ENCODE measurements around the gene MYBBP1A. TPM values are rescaled to one million over a fixed set of nuclear protein-coding genes. Genes with fewer than 3 reads are reported as not detected.
A peak's percentile ranks its signal among the peaks of the same experiment; 100 is the strongest.

MYBBP1A gene
- total and polyA plus RNA-seq, 2 of the 4 experiments (the other 2 are of a cell fraction): 22.6 to 45.9 TPM

GRCh38 chr17:4499431-4500190 lies 55.6 kb downstream of the MYBBP1A start:
- H3K27ac ChIP-seq (ENCODE audit: insufficient read depth, low read length): no peak overlapping the region
- 2% methylated on average over 14 of the region's 53 CpGs; no CpG with 5 or more reads in 1 of the 2 experiments for WGBS, 2 experiments (ENCODE audit: extremely low coverage in 2 of 2, insufficient read length in 1 of 2)
- ChIA-PET CTCF (no interaction called here), POLR2A (ENCODE audit: unreplicated experiment) (no interaction called here)
- no peaks in the 10 kb centered on the region for H3K9me1 ChIP-seq (ENCODE audit: insufficient read depth, low read length)
- no peak overlapping the region for H3K18ac ChIP-seq (ENCODE audit: low read depth, low read length)
- H2BK15ac ChIP-seq (ENCODE audit: low read depth, low read length): no peak overlapping the region
- H4K91ac ChIP-seq (ENCODE audit: insufficient read depth, low read depth, low read length): no peak overlapping the region
- no peak overlapping the region for H3K4ac ChIP-seq (ENCODE audit: low read depth, low read length)
- no peak overlapping the region for H3K23ac ChIP-seq (ENCODE audit: low read depth, low read length)
- H4K5ac ChIP-seq (ENCODE audit: low read depth, low read length): no peak overlapping the region
- H2BK20ac ChIP-seq (ENCODE audit: low read depth, low read length): no peak overlapping the region
- TF ChIP-seq POLR2A (IDR thresholded peaks at IDR 0.05; ENCODE audit: low read depth, low read length) (no peak), CEBPB (IDR thresholded peaks at IDR 0.05; ENCODE audit: low read depth, low read length) (no peak), NFE2L2 (IDR thresholded peaks at IDR 0.05; ENCODE audit: low read depth, low read length) (no peak), MAFK (IDR thresholded peaks at IDR 0.05; ENCODE audit: low read depth, low read length) (no peak), BHLHE40 (IDR thresholded peaks at IDR 0.05; ENCODE audit: low read depth, low read length) (no peak), MXI1 (IDR thresholded peaks at IDR 0.05; ENCODE audit: borderline replicate concordance, low read depth, low read length) (no peak)
- H3K27me3 ChIP-seq (ENCODE audit: control insufficient read depth, insufficient read depth, low read length): peaks cover 64% of the 10 kb centered on the region
- no peaks in the 10 kb centered on the region for H3K4me1 ChIP-seq (ENCODE audit: control insufficient read depth, insufficient read depth, low read length)
- H2AFZ ChIP-seq (replicated peaks; ENCODE audit: low read length, poor library complexity): peak overlapping the region; percentile 33
- H3K9ac ChIP-seq (ENCODE audit: low read depth, low read length): no peak overlapping the region
- no peak overlapping the region for H4K8ac ChIP-seq (ENCODE audit: low read depth in 2 of 2, low read length in 2 of 2)
- no peak overlapping the region for H2BK120ac ChIP-seq (ENCODE audit: low read depth, low read length)
- no peak for ATAC-seq (ENCODE audit: low read depth)
- H4K20me1 ChIP-seq (ENCODE audit: insufficient read depth, low read length): peaks cover 6% of the 10 kb centered on the region
- no peaks in the 10 kb centered on the region for H3K79me1 ChIP-seq (ENCODE audit: low read depth in 1 of 2, low read length in 2 of 2)
- H3K56ac ChIP-seq (ENCODE audit: extremely low read depth, insufficient read depth, low read length): no peak overlapping the region
- in situ Hi-C loops (cut with MboI; ENCODE audit: low sequenced_read_pairs) (loop anchor here (10.0 kb wide), 1 partner anchor 55 kb away; the partner anchor contains the start of gene MYBBP1A), intact Hi-C loops (cut with micrococcal nuclease) (no loop called here), dilution Hi-C loops (cut with HindIII; ENCODE audit: low sequenced_read_pairs, unreplicated experiment) (no loop called here)
- no peak overlapping the region for H2BK5ac ChIP-seq (ENCODE audit: low read depth, low read length, poor library complexity, severe bottlenecking)
- BruUV-seq (replicated peaks): no TSS peak
- H2AK9ac ChIP-seq (replicated peaks; ENCODE audit: low read depth, low read length, poor library complexity): peak overlapping the region; percentile 50
- H3K14ac ChIP-seq (replicated peaks; ENCODE audit: low read depth, low read length): no peak overlapping the region
- no peak overlapping the region for H3K4me2 ChIP-seq (ENCODE audit: low read depth, low read length)
- H3K9me3 ChIP-seq (ENCODE audit: control insufficient read depth, insufficient read depth, low read length): no peaks in the 10 kb centered on the region
- DNase-seq: no peak
- H3K4me3 ChIP-seq (ENCODE audit: insufficient read depth, low read depth, low read length): no peak overlapping the region
- no peaks in the 10 kb centered on the region for H3K36me3 ChIP-seq (ENCODE audit: control insufficient read depth, insufficient read depth, low read length)
- H2AK5ac ChIP-seq (ENCODE audit: low read depth, low read length): no peak overlapping the region
